Heart right ventricle (tissue), 16 donors: ENCODE results near the gene UGT3A1. TPM values are rescaled to one million over a fixed set of nuclear protein-coding genes. Genes with fewer than 3 reads are reported as not detected.

Experiments used
- ATAC-seq, 8 donors: fragments of 200-7000 bp; cut with Tn5 transposase; one replicate each; pipeline ENCODE4 v1.9.1; 2020; ENCODE audit warnings: mild to moderate bottlenecking in 8 of 8, moderate library complexity in 8 of 8, moderate number of reproducible peaks in 1 of 8
- DNase-seq, 2 donors: peaks; one replicate each; pipeline ENCODE4 v3.0.0-alpha.2; 2020
- H3K27ac ChIP-seq, 10 donors: fragments of 200-600 bp; sonication (generic) in 2 of 10; one replicate each; pipeline versions ENCODE4 v1.5.0 to v1.8.0; 2020 to 2022; ENCODE audit warnings: mild to moderate bottlenecking in 3 of 10
- H3K27me3 ChIP-seq, 7 donors: fragments of 200-600 bp; one replicate each; pipeline ENCODE4 v1.8.0; 2021 to 2022; ENCODE audit warnings: mild to moderate bottlenecking in 2 of 7
- H3K36me3 ChIP-seq, 9 donors: fragments of 200-600 bp; sonication (generic) in 1 of 9; one replicate each; pipeline versions ENCODE4 v1.5.0 to v1.8.0; 2020 to 2022; ENCODE audit warnings: mild to moderate bottlenecking in 2 of 9
- H3K4me1 ChIP-seq, 9 donors: fragments of 200-600 bp; sonication (generic) in 1 of 9; one replicate each; pipeline versions ENCODE4 v1.5.0 to v1.8.0; 2020 to 2022; ENCODE audit warnings: mild to moderate bottlenecking in 4 of 9
- H3K4me3 ChIP-seq, 10 donors: fragments of 200-600 bp; sonication (generic) in 2 of 10; one replicate each; pipeline versions ENCODE4 v1.5.0 to v1.8.0; 2020 to 2022; ENCODE audit warnings: mild to moderate bottlenecking in 7 of 10, moderate library complexity in 2 of 10
- H3K9me3 ChIP-seq, 11 donors: fragments of 200-600 bp in 10 of 11; sonication (generic) in 2 of 11; one replicate each; pipeline versions ENCODE4 v1.5.0 to v1.8.0; 2013 to 2022; ENCODE audit warnings: mild to moderate bottlenecking in 2 of 11, control low read depth in 1 of 11, moderate library complexity in 1 of 11
- WGBS, 2 donors: extraction: QIAGEN DNeasy Blood & Tissue Kit; methylation state at CpG; one replicate each; pipeline ENCODE4 v1.1.7; 2013; ENCODE audit warnings: inconsistent platforms in 1 of 2; 5-methylcytosine and 5-hydroxymethylcytosine counted together
- intact Hi-C, 10 donors: fragments of 100-400 bp; cut with DNase I; formaldehyde crosslinking; loops; one replicate each; pipeline versions ENCODE4 v1.11.1 to v1.14.2; 2022
- polyA plus RNA-seq, 2 donors: library from polyadenylated mRNA; stranded (reverse); fragments of 200-250 nt; gene quantifications; one replicate each; pipeline ENCODE4 v1.2.3, GENCODE V29; 2013
- total RNA-seq, 10 donors: library from RNA; stranded (reverse); fragmentation: NEBNext Ultra II Directional in 3 of 10; extraction: Animal tissue kit (Norgen Biotek cat#: 25700) in 3 of 10; gene quantifications; one replicate each; pipeline versions ENCODE4 v1.2.1 to v1.2.4, GENCODE V29; 2021 to 2023
- TF ChIP-seq, protein P1 (sequence below), 9 donors: fragments of 200-600 bp; sonication (generic) in 2 of 9; IDR thresholded peaks; one replicate each; pipeline versions ENCODE4 v1.5.0 to v1.8.0; 2021 to 2022; ENCODE audit warnings: antibody characterized with exemption in 9 of 9, mild to moderate bottlenecking in 5 of 9, moderate library complexity in 1 of 9
- donor health status: Arrhythmogenic right ventricular cardiomyopathy.
- donor health status: ischemic (EF 13 %, LVEDD 7.1; RV severe dilation, severe dysfunction).
- donor health status: healthy with polysubstance abuse.
- donor health status: DM: no; HTN: yes; CAD: no.
- donor health status: DM: no; HTN: no; CAD: no.
- donor health status: ischemic (EF 25% LVEDD 6.9; RV normal size, moderate dysfunction).
- donor health status: ischemic (EF 25% LVEDD 5.7; RV mildly dilated, moderate dysfunction).
- donor health status: healthy.
- donor health status: DM: yes; HTN: yes; CAD: no.
- donor health status: Ischemic cardiomyopathy.
- donor health status: ischemic (EF 35%, LVEDD 5.7; RV mildly dilated, moderate dysfunction).
- donor health status: nonischemic (EF 11% LVEDD 7.7; RV severe dilation, severe dysfunction).
- donor health status: DM: yes; HTN: yes; CAD: no.
- donor health status: PGD.
- donor health status: ischemic (EF 29% LVEDD 5.4; RV normal size, mild dysfunction).
- donor health status: nonischemic (EF 23%, LVEDD 6.1; RV moderate dilation, normal function).

The UGT3A1 gene
- total and polyA plus RNA-seq, 12 donors = not detected

DNA sequence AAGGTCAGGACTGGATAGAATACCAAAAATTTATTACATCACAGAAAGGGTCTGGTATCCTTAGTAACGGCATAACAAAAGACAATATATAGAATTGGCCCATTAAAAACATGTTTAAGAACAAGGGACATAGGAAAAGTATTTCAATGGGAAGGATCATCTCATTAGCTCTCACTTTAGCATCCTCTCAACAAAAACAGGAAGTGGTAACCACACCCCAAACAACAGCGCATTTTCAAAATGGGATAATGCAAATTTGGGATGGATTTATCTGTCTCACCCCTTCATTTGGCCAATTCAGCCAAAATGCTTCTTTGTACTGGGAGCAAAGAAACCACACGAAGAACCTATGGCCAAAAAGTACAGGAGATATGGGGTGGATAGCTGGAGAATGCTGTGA is 9.8 kb upstream of the UGT3A1 start:
- peaks cover 0 to 3% (median 0%) of the 10 kb centered on the region in 7 donors for H3K27me3 ChIP-seq
- no peaks in the 10 kb centered on the region for H3K9me3 ChIP-seq
- H3K4me3 ChIP-seq = no peak overlapping the region
- TF ChIP-seq, protein P1, sequence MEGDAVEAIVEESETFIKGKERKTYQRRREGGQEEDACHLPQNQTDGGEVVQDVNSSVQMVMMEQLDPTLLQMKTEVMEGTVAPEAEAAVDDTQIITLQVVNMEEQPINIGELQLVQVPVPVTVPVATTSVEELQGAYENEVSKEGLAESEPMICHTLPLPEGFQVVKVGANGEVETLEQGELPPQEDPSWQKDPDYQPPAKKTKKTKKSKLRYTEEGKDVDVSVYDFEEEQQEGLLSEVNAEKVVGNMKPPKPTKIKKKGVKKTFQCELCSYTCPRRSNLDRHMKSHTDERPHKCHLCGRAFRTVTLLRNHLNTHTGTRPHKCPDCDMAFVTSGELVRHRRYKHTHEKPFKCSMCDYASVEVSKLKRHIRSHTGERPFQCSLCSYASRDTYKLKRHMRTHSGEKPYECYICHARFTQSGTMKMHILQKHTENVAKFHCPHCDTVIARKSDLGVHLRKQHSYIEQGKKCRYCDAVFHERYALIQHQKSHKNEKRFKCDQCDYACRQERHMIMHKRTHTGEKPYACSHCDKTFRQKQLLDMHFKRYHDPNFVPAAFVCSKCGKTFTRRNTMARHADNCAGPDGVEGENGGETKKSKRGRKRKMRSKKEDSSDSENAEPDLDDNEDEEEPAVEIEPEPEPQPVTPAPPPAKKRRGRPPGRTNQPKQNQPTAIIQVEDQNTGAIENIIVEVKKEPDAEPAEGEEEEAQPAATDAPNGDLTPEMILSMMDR (IDR thresholded peaks at IDR 0.05) = no peak
- no peaks in the 10 kb centered on the region for H3K4me1 ChIP-seq
- H3K27ac ChIP-seq = no peak overlapping the region
- DNase-seq = no peak
- H3K36me3 ChIP-seq = no peaks in the 10 kb centered on the region
- 76 to 83% methylated on average over 3 of the region's 3 CpGs for WGBS, 2 donors
- intact Hi-C loops = no loop called here
- ATAC-seq = no peak

DNA sequence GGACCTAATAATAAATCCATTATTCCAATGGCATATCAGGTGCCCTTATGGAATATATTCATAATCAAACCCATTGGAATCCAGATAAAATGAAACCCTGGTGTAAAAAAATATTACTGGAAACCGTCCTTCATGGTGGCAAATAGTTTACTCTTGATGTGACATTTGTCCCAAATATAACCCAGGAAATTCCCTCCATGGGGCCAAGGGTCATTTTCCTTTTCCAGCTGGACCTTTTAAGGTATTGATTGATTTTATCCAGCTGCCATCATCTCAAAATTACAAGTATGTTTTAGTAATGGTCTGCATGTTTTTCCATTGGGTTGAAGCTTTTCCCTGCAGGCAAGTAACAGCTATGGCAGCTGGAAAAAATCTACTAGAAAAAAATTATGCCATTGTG is 8.4 kb upstream of the UGT3A1 start:
- no peak for DNase-seq
- Histone ChIP-seq H3K27ac (no peak overlapping the region), H3K36me3 (no peaks in the 10 kb centered on the region), H3K4me1 (no peaks in the 10 kb centered on the region), H3K27me3 (peaks cover 0 to 3% (median 0%) of the 10 kb centered on the region in 7 donors), H3K4me3 (no peak overlapping the region), H3K9me3 (no peaks in the 10 kb centered on the region)
- ATAC-seq = no peak
- TF ChIP-seq, protein P1 (IDR thresholded peaks at IDR 0.05) = no peak
- WGBS, 2 donors = 71 to 76% methylated on average over 1 of the region's 1 CpG
- intact Hi-C loops = no loop called here

DNA sequence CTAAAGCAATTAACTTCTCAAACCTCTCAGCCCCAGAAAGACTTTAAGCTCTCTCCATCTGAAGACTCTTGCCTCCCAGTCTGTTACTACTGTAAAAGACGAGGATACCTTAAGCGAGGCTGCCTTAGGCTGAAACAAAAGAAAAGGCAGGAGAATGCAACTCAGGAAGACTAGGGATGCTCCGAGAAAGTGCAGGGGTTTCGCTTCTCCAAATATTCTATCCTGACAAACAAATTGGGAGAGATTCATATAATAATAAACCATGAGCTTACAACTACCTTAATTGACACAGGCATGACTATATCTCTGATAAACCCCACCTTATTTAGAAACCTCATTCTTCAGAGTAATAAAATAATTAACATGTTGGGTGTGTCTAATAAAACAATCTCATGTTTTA is 4.9 kb upstream of the UGT3A1 start:
- no peak for ATAC-seq
- TF ChIP-seq, protein P1 (IDR thresholded peaks at IDR 0.05) = no peak
- Histone ChIP-seq H3K4me3 (no peak overlapping the region), H3K4me1 (no peaks in the 10 kb centered on the region), H3K36me3 (no peaks in the 10 kb centered on the region), H3K27ac (no peak overlapping the region), H3K27me3 (peaks cover 0 to 8% (median 3%) of the 10 kb centered on the region in 7 donors), H3K9me3 (no peaks in the 10 kb centered on the region)
- 84 to 86% methylated on average over 4 of the region's 4 CpGs for WGBS, 2 donors
- intact Hi-C loops = no loop called here
- DNase-seq = no peak

DNA sequence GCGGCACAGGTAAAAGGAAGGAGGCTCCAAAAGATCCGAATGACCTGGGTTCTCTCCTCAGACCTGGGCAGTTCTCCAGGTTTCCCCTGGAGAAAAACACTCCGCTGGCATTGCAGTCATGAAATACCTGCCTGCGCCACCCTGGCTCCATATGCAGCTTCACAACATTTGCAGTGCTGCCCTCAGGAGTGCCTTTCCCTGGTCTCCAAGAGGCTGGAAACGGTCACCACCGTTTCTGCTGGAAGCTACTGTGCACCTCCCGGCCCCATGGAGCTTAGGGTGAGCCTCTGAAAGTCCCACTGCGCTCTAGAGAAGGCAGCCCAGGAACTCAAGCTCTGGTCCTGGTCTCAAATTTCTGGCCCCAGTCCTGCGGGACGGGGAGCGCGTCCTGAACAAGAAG is 670 bp downstream of the UGT3A1 start:
- ATAC-seq = no peak
- no peaks in the 10 kb centered on the region for H3K36me3 ChIP-seq
- no peak overlapping the region for H3K4me3 ChIP-seq
- TF ChIP-seq, protein P1 (IDR thresholded peaks at IDR 0.05) = no peak
- H3K4me1 ChIP-seq = no peaks in the 10 kb centered on the region
- H3K27ac ChIP-seq = no peak overlapping the region
- no peak for DNase-seq
- no peaks in the 10 kb centered on the region for H3K9me3 ChIP-seq
- WGBS, 2 donors = 23 to 30% methylated on average over 12 of the region's 12 CpGs
- peaks cover 0 to 16% (median 14%) of the 10 kb centered on the region in 7 donors for H3K27me3 ChIP-seq
- intact Hi-C loops = no loop called here
